ENCODE results near the gene TSC22D2. TPM values are rescaled to one million over a fixed set of nuclear protein-coding genes. Genes with fewer than 3 reads are reported as not detected.

TSC22D2 gene
- total RNA-seq, 1 donor from 2014 or later: 38.9 TPM

DNA sequence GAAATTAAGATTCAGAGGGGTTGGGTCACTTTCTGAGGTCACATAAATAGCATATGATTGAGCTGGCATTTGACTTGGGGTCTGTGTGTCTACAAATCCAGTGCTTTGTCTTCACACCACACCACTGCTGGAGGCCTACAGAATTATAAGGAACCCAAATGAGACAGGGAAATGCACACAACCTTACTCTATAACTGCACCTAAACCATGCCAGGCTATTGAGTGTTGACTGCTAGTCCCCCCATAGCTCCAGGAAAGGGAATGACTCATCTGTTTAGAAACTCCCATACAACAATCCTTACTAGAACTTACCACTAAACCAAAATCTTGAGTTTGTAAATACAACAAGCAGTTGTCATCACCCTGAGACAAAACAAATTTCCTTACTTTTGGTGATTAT lies 16.9 kb upstream of the TSC22D2 start:
- CTCF ChIA-PET: interaction anchor here (0.7 kb wide), 2 partner anchors 16 to 104 kb away, joined by 3 read pairs; no protein-coding TSS in a partner anchor
- POLR2A ChIA-PET: interaction anchor here (0.6 to 2.9 kb wide), 3 partner anchors 16 to 19 kb away, joined by 3 to 18 read pairs (median 3); partner anchors contain the start of gene TSC22D2
- Mint-ChIP-seq H3K27ac (no peak overlapping the region), H3K36me3 (ENCODE audit: low read depth) (no peaks in the 10 kb centered on the region), H3K4me3 (no peak overlapping the region), H3K4me1 (peaks cover 9% of the 10 kb centered on the region), H3K9me3 (no peaks in the 10 kb centered on the region), H3K27me3 (no peaks in the 10 kb centered on the region)
- intact Hi-C loops (cut with micrococcal nuclease): no loop called here
- TF ChIP-seq, protein P1, sequence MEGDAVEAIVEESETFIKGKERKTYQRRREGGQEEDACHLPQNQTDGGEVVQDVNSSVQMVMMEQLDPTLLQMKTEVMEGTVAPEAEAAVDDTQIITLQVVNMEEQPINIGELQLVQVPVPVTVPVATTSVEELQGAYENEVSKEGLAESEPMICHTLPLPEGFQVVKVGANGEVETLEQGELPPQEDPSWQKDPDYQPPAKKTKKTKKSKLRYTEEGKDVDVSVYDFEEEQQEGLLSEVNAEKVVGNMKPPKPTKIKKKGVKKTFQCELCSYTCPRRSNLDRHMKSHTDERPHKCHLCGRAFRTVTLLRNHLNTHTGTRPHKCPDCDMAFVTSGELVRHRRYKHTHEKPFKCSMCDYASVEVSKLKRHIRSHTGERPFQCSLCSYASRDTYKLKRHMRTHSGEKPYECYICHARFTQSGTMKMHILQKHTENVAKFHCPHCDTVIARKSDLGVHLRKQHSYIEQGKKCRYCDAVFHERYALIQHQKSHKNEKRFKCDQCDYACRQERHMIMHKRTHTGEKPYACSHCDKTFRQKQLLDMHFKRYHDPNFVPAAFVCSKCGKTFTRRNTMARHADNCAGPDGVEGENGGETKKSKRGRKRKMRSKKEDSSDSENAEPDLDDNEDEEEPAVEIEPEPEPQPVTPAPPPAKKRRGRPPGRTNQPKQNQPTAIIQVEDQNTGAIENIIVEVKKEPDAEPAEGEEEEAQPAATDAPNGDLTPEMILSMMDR (IDR thresholded peaks at IDR 0.05): no peak
- no peak for DNase-seq
- ATAC-seq (ENCODE audit: low read depth): no peak

DNA sequence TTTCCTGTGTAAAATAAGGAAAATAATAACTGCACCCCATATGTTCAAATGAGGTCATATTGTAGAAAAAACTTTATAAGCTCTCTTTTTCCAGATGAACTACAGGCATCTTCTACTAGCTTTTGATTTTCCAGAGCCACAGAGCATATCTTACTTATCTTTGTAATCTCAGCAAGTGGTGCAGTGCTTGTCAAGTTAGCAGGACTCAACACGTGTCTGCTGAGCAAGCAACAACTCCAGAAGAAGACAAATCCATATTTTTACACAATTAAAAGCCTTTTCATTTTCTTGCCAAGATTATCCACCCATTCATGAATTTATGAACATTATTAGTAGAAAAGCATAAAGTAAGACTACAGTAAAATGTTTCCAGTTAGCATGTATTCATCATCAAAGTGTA lies 14.4 kb upstream of the TSC22D2 start:
- H3K27me3 Mint-ChIP-seq: no peaks in the 10 kb centered on the region
- H3K27ac Mint-ChIP-seq: no peak overlapping the region
- ChIA-PET CTCF (interaction anchor here (0.8 kb wide), 1 partner anchor 9 kb away, joined by 3 read pairs; no protein-coding TSS in a partner anchor), POLR2A (interaction anchor here (1.1 kb wide), 1 partner anchor 123 kb away, joined by 8 read pairs; no protein-coding TSS in a partner anchor)
- no peaks in the 10 kb centered on the region for H3K9me3 Mint-ChIP-seq
- peaks cover 4% of the 10 kb centered on the region for H3K4me1 Mint-ChIP-seq
- TF ChIP-seq, protein P1 (IDR thresholded peaks at IDR 0.05): no peak
- no peaks in the 10 kb centered on the region for H3K36me3 Mint-ChIP-seq (ENCODE audit: low read depth)
- intact Hi-C loops (cut with micrococcal nuclease): loop anchor here (1.0 kb wide), 1 partner anchor 8 kb away; no protein-coding TSS in a partner anchor
- ATAC-seq (ENCODE audit: low read depth) (no peak), DNase-seq (no peak)
- no peak overlapping the region for H3K4me3 Mint-ChIP-seq

DNA sequence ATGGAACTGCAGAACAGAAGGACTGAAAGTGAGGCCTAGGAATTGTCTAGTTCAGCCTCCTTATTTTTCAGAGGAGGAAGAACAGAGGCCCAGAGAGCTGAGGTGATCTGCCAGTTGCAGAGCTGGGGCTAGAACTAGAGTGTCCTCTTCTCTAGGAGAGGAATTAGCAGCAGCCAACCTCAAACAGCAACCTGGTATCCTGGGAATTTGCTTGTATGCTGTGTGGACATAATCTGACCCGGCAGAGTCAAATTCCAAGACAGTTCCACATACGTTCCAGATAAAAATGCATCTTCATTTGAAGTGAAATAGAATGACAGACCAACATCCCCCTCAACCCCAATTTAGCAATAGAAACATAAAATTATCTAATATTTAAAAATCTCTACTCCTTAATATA lies 13.5 kb upstream of the TSC22D2 start:
- Mint-ChIP-seq H3K9me3 (no peaks in the 10 kb centered on the region), H3K4me3 (no peak overlapping the region), H3K36me3 (ENCODE audit: low read depth) (no peaks in the 10 kb centered on the region), H3K27ac (no peak overlapping the region), H3K4me1 (peaks cover 4% of the 10 kb centered on the region), H3K27me3 (no peaks in the 10 kb centered on the region)
- ATAC-seq (ENCODE audit: low read depth) (no peak), DNase-seq (no peak)
- CTCF ChIA-PET: no interaction called here
- POLR2A ChIA-PET: no interaction called here
- intact Hi-C loops (cut with micrococcal nuclease): loop anchor here (1.0 kb wide), 1 partner anchor 9 kb away; no protein-coding TSS in a partner anchor
- TF ChIP-seq, protein P1 (IDR thresholded peaks at IDR 0.05): no peak

DNA sequence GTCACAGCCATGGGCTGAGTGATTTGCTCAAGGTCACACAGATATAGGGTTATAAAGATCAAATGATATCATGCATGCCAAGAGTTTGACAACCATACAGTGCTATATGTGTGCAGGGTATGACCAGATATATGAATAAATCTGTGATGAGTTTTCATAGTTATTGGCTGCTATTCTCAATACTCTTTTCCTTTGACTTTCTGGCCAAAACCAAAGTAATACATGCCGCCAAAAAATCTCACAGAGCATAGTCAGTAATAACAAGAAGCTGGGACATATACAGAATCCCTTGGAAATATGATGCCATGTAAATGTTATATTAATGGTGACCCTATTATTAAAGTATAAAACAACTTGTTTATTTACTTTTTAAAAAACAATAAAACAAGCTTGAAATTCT lies 11.6 kb upstream of the TSC22D2 start:
- H3K27me3 Mint-ChIP-seq: no peaks in the 10 kb centered on the region
- TF ChIP-seq, protein P1 (IDR thresholded peaks at IDR 0.05): no peak
- H3K36me3 Mint-ChIP-seq (ENCODE audit: low read depth): no peaks in the 10 kb centered on the region
- ChIA-PET CTCF (interaction anchor here (1.3 kb wide), 1 partner anchor 16 kb away, joined by 3 read pairs; no protein-coding TSS in a partner anchor), POLR2A (interaction anchor here (1.6 kb wide), 1 partner anchor 11 kb away, joined by 7 read pairs; the partner anchor contains the start of gene TSC22D2)
- no peak overlapping the region for H3K27ac Mint-ChIP-seq
- no peaks in the 10 kb centered on the region for H3K4me1 Mint-ChIP-seq
- no peak overlapping the region for H3K4me3 Mint-ChIP-seq
- no peak for ATAC-seq (ENCODE audit: low read depth)
- DNase-seq: no peak
- intact Hi-C loops (cut with micrococcal nuclease): no loop called here
- H3K9me3 Mint-ChIP-seq: no peaks in the 10 kb centered on the region

DNA sequence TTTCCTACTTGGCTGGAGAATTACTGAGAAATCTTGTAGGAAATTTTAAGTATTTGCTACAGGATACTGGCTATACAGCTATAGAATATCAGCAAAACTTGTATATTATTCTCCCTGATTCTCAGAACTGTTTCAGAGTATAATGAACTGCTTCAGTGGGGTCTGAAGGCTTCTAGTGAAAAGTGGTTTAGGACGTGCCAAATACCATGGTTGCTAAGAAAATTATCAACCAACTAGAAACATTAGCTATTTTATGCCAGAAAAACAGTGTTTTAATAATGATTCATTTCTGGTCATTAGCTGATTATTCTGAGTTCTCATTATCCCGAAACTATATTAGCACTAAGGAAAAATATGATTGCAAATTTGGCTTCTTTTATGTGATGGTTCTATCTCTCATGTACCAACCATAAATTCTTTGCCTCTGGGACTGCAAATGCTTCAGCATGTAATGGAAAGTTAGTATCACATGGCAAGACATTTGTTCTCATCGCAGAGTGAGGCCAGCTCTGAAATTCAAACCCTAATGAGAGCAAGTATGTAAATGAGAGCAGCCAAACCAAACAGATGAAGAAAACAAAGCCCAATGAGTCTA lies 11.0 kb upstream of the TSC22D2 start:
- Mint-ChIP-seq H3K27me3 (no peaks in the 10 kb centered on the region), H3K9me3 (no peaks in the 10 kb centered on the region), H3K36me3 (ENCODE audit: low read depth) (no peaks in the 10 kb centered on the region), H3K4me1 (no peaks in the 10 kb centered on the region), H3K4me3 (no peak overlapping the region), H3K27ac (no peak overlapping the region)
- no peak for ATAC-seq (ENCODE audit: low read depth)
- TF ChIP-seq, protein P1 (IDR thresholded peaks at IDR 0.05): no peak
- ChIA-PET POLR2A (interaction anchor here (1.6 kb wide), 1 partner anchor 11 kb away, joined by 7 read pairs; the partner anchor contains the start of gene TSC22D2), CTCF (interaction anchor here (1.3 kb wide), 1 partner anchor 15 kb away, joined by 3 read pairs; no protein-coding TSS in a partner anchor)
- intact Hi-C loops (cut with micrococcal nuclease): no loop called here
- no peak for DNase-seq

All from activated B cell treated with CpG ODN at 0.5 μM for 24 hours (primary cell).